HEK293T (cell line): ENCODE measurements around the gene PAPSS1.

Source experiments
- ARNT ChIP-seq: fragments of 450-650 bp; IDR thresholded peaks from 2 replicates; pipeline ENCODE4 v1.6.1; 2017; ENCODE audit warnings: mild to moderate bottlenecking
- BHLHE40 ChIP-seq: fragments of 450-650 bp; IDR thresholded peaks from 2 replicates; pipeline ENCODE4 v1.6.1; 2016; ENCODE audit warnings: mild to moderate bottlenecking, moderate library complexity, borderline replicate concordance
- ELF4 ChIP-seq: fragments of 450-650 bp; IDR thresholded peaks from 2 replicates; pipeline ENCODE4 v1.6.1; 2017; ENCODE audit warnings: antibody characterized with exemption
- FOXM1 ChIP-seq: fragments of 450-650 bp; IDR thresholded peaks from 2 replicates; pipeline ENCODE4 v1.6.1; 2017; ENCODE audit warnings: mild to moderate bottlenecking, borderline replicate concordance
- HDGF ChIP-seq: fragments of 450-650 bp; IDR thresholded peaks from 2 replicates; pipeline ENCODE4 v1.6.1; 2017; ENCODE audit warnings: antibody characterized with exemption, borderline replicate concordance
- NFRKB ChIP-seq: fragments of 450-650 bp; IDR thresholded peaks from 2 replicates; pipeline ENCODE4 v1.6.1; 2016; ENCODE audit warnings: mild to moderate bottlenecking, moderate library complexity
- SUZ12 ChIP-seq: fragments of 450-650 bp; IDR thresholded peaks from 2 replicates; pipeline ENCODE4 v1.6.1; 2016; ENCODE audit warnings: mild to moderate bottlenecking
- TARDBP ChIP-seq: fragments of 450-650 bp; IDR thresholded peaks from 2 replicates; pipeline ENCODE4 v1.6.1; 2016
- ZNF384 ChIP-seq: fragments of 450-650 bp; IDR thresholded peaks from 2 replicates; pipeline ENCODE4 v1.6.1; 2016

DNA sequence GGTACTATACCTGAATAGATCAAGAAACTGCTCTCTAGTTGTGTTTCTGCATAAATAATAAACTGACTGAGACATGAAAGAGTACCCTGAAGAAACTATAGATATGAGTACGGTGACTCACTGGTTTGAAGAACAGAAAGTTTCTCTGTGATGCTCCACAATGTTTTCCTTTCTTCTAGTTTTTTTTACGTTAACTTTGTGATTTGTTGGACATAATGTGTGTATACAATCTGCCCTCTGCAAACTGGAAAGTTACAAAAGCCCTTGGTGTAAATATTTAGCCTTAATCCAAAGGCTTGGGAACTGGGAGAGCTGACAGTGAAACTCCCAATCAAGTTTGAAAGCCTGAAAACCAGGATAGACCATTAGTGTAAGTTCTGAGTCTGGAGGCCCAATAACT lies 31.6 kb upstream of the PAPSS1 start:
- TF ChIP-seq ARNT, result no peak
- TF ChIP-seq ELF4, result no peak
- no peak for TF ChIP-seq FOXM1
- TF ChIP-seq BHLHE40, result no peak
- TF ChIP-seq NFRKB, result no peak
- no peak for TF ChIP-seq ZNF384
- TF ChIP-seq SUZ12, result no peak
- no peak for TF ChIP-seq HDGF
- no peak for TF ChIP-seq TARDBP
